ENCODE data around the gene SPACA7. TPM values are rescaled to one million over a fixed set of nuclear protein-coding genes. Genes with fewer than 3 reads are reported as not detected.

SPACA7 gene
- polyA plus RNA-seq, 1 donor from 2014 or later = not detected

- H3K4me3 ChIP-seq (ENCODE audit: low read length) = no peak overlapping the region
- H3K27ac ChIP-seq (ENCODE audit: low read length) = no peak overlapping the region
- no peaks in the 10 kb centered on the region for H3K36me3 ChIP-seq (ENCODE audit: insufficient read depth, low read length)
- TF ChIP-seq REST (IDR thresholded peaks at IDR 0.05; ENCODE audit: borderline replicate concordance) = no peak
- TF ChIP-seq TAF1 (IDR thresholded peaks at IDR 0.05; ENCODE audit: low read depth) = no peak
- no peak for TF ChIP-seq EZH2 (IDR thresholded peaks at IDR 0.05; ENCODE audit: borderline replicate concordance, insufficient read depth, low read length, poor library complexity, severe bottlenecking)
- no peak for TF ChIP-seq CTCF (IDR thresholded peaks at IDR 0.05; ENCODE audit: poor library complexity, severe bottlenecking)
- no peaks in the 10 kb centered on the region for H3K79me2 ChIP-seq (replicated peaks; ENCODE audit: insufficient read depth, low read length)
- no peak overlapping the region for H3K4me2 ChIP-seq (ENCODE audit: low read length)
- H3K9ac ChIP-seq (ENCODE audit: low read length) = no peak overlapping the region
- no peaks in the 10 kb centered on the region for H4K20me1 ChIP-seq (ENCODE audit: insufficient read depth)
- H3F3A ChIP-seq (ENCODE audit: insufficient read depth, low read length, poor library complexity, severe bottlenecking) = no peaks in the 10 kb centered on the region
- no peaks in the 10 kb centered on the region for H3K9me3 ChIP-seq (ENCODE audit: low read length)
- H3K9me2 ChIP-seq (ENCODE audit: insufficient read depth, low read length) = no peaks in the 10 kb centered on the region
- H2AFZ ChIP-seq (ENCODE audit: low read depth, low read length) = no peak overlapping the region
- no peaks in the 10 kb centered on the region for H3K27me3 ChIP-seq (ENCODE audit: insufficient read depth, low read depth, low read length)
These were observed 71.2 kb downstream of the SPACA7 start for GRCh38 chr13:112447306-112447705.

GRCh38 chr13:112447761-112448603 lies 71.8 kb downstream of the SPACA7 start:
- H3K9ac ChIP-seq (ENCODE audit: low read length) = no peak overlapping the region
- H3K4me3 ChIP-seq (ENCODE audit: low read length) = no peak overlapping the region
- no peaks in the 10 kb centered on the region for H4K20me1 ChIP-seq (ENCODE audit: insufficient read depth)
- no peaks in the 10 kb centered on the region for H3K27me3 ChIP-seq (ENCODE audit: insufficient read depth, low read depth, low read length)
- TF ChIP-seq RAD21 (conservative IDR thresholded peaks at IDR 0.05) (no peak), REST (IDR thresholded peaks at IDR 0.05; ENCODE audit: borderline replicate concordance) (no peak), TAF1 (IDR thresholded peaks at IDR 0.05; ENCODE audit: low read depth) (no peak), SMC3 (conservative IDR thresholded peaks at IDR 0.05; ENCODE audit: poor library complexity) (no peak)
- H2AFZ ChIP-seq (ENCODE audit: low read depth, low read length) = no peak overlapping the region
- H3K9me2 ChIP-seq (ENCODE audit: insufficient read depth, low read length) = no peaks in the 10 kb centered on the region
- H3K79me2 ChIP-seq (replicated peaks; ENCODE audit: insufficient read depth, low read length) = no peaks in the 10 kb centered on the region
- no peaks in the 10 kb centered on the region for H3F3A ChIP-seq (ENCODE audit: insufficient read depth, low read length, poor library complexity, severe bottlenecking)
- H3K4me2 ChIP-seq (ENCODE audit: low read length) = no peak overlapping the region
- H3K9me3 ChIP-seq (ENCODE audit: low read length) = no peaks in the 10 kb centered on the region
- H3K36me3 ChIP-seq (ENCODE audit: insufficient read depth, low read length) = no peaks in the 10 kb centered on the region
- H3K27ac ChIP-seq (ENCODE audit: low read length) = no peak overlapping the region
